ENCODE measurements around the gene NRARP. TPM values are rescaled to one million over a fixed set of nuclear protein-coding genes. Genes with fewer than 3 reads are reported as not detected.

Gene NRARP
- total RNA-seq, 1 experiment from 2014 or later = 24.7 TPM

GRCh38 chr9:137273611-137274320 is 28.3 kb downstream of the NRARP start:
- peak in 1 of 2 experiments; percentile 35 for DNase-seq
- H3K36me3 ChIP-seq (ENCODE audit: control insufficient read depth, insufficient read depth, low read length) = peaks cover under 1% of the 10 kb centered on the region
- Mint-ChIP-seq H3K36me3 (ENCODE audit: insufficient read depth, unreplicated experiment) (peaks cover 51% of the 10 kb centered on the region), H3K4me1 (ENCODE audit: low read depth, unreplicated experiment) (no peaks in the 10 kb centered on the region), H3K9me3 (ENCODE audit: unreplicated experiment) (no peaks in the 10 kb centered on the region), H3K4me3 (ENCODE audit: unreplicated experiment) (no peak overlapping the region), H3K27me3 (ENCODE audit: insufficient read depth, unreplicated experiment) (no peaks in the 10 kb centered on the region), H3K27ac (ENCODE audit: unreplicated experiment) (no peak overlapping the region)
- no peaks in the 10 kb centered on the region for H3K27me3 ChIP-seq (replicated peaks; ENCODE audit: control insufficient read depth, insufficient read depth, low read length)
- 0 out of 2 replicates have a peak, but pooled peaks cover 6% of the 10 kb centered on the region for H3K9me3 ChIP-seq
- no TSS peak for BruUV-seq (replicated peaks)
- intact Hi-C loops (cut with micrococcal nuclease; ENCODE audit: unreplicated experiment) = no loop called here
- no peaks in the 10 kb centered on the region for H3K4me1 ChIP-seq
- ChIA-PET CTCF (interaction anchor here (1.2 kb wide), 1 partner anchor 13 kb away, joined by 3 read pairs; no protein-coding TSS in a partner anchor), POLR2A (interaction anchor here (0.6 kb wide), 1 partner anchor 365 kb away, joined by 7 read pairs; no protein-coding TSS in a partner anchor)
- no peak overlapping the region for H3K4me3 ChIP-seq (ENCODE audit: low read depth, low read length)
- no peak for TF ChIP-seq CTCF (IDR thresholded peaks at IDR 0.05; ENCODE audit: insufficient read depth in 1 of 2, low read depth in 1 of 2, low read length in 1 of 2, severe bottlenecking in 1 of 2, unreplicated experiment in 1 of 2)

- no peaks in the 10 kb centered on the region for H3K27me3 ChIP-seq (replicated peaks; ENCODE audit: control insufficient read depth, insufficient read depth, low read length)
- H3K4me1 ChIP-seq = no peaks in the 10 kb centered on the region
- H3K4me1 Mint-ChIP-seq (ENCODE audit: low read depth, unreplicated experiment) = no peaks in the 10 kb centered on the region
- ChIA-PET POLR2A (interaction anchor here (0.5 kb wide), 1 partner anchor 11 kb away, joined by 4 read pairs; no protein-coding TSS in a partner anchor), CTCF (interaction anchor here (0.8 kb wide), 1 partner anchor 14 kb away, joined by 3 read pairs; no protein-coding TSS in a partner anchor)
- H3K4me3 ChIP-seq (ENCODE audit: low read depth, low read length) = no peak overlapping the region
- peaks cover 57% of the 10 kb centered on the region for H3K36me3 Mint-ChIP-seq (ENCODE audit: insufficient read depth, unreplicated experiment)
- no peak overlapping the region for H3K27ac Mint-ChIP-seq (ENCODE audit: unreplicated experiment)
- no peaks in the 10 kb centered on the region for H3K9me3 Mint-ChIP-seq (ENCODE audit: unreplicated experiment)
- no peak overlapping the region for H3K4me3 Mint-ChIP-seq (ENCODE audit: unreplicated experiment)
- no peaks in the 10 kb centered on the region for H3K27me3 Mint-ChIP-seq (ENCODE audit: insufficient read depth, unreplicated experiment)
- TSS peak; percentile 25 for BruUV-seq (replicated peaks)
- DNase-seq = no peak
- H3K9me3 ChIP-seq = 0 out of 2 replicates have a peak, but pooled peaks cover 6% of the 10 kb centered on the region
- no peak for TF ChIP-seq CTCF (IDR thresholded peaks at IDR 0.05; ENCODE audit: insufficient read depth in 1 of 2, low read depth in 1 of 2, low read length in 1 of 2, severe bottlenecking in 1 of 2, unreplicated experiment in 1 of 2)
- intact Hi-C loops (cut with micrococcal nuclease; ENCODE audit: unreplicated experiment) = no loop called here
- peaks cover 1% of the 10 kb centered on the region for H3K36me3 ChIP-seq (ENCODE audit: control insufficient read depth, insufficient read depth, low read length)
Observed at GRCh38 chr9:137273095-137273490, 29.0 kb downstream of the NRARP start.

GRCh38 chr9:137272241-137273094 is 29.6 kb downstream of the NRARP start:
- no peaks in the 10 kb centered on the region for H3K27me3 ChIP-seq (replicated peaks; ENCODE audit: control insufficient read depth, insufficient read depth, low read length)
- Mint-ChIP-seq H3K9me3 (ENCODE audit: unreplicated experiment) (no peaks in the 10 kb centered on the region), H3K4me1 (ENCODE audit: low read depth, unreplicated experiment) (no peaks in the 10 kb centered on the region), H3K36me3 (ENCODE audit: insufficient read depth, unreplicated experiment) (peaks cover 64% of the 10 kb centered on the region), H3K27ac (ENCODE audit: unreplicated experiment) (no peak overlapping the region), H3K27me3 (ENCODE audit: insufficient read depth, unreplicated experiment) (no peaks in the 10 kb centered on the region), H3K4me3 (ENCODE audit: unreplicated experiment) (no peak overlapping the region)
- no peaks in the 10 kb centered on the region for H3K4me1 ChIP-seq
- TF ChIP-seq CTCF (IDR thresholded peaks at IDR 0.05; ENCODE audit: insufficient read depth in 1 of 2, low read depth in 1 of 2, low read length in 1 of 2, severe bottlenecking in 1 of 2, unreplicated experiment in 1 of 2) = no peak
- H3K4me3 ChIP-seq (ENCODE audit: low read depth, low read length) = no peak overlapping the region
- no TSS peak for BruUV-seq (replicated peaks)
- DNase-seq = peak in 1 of 2 experiments; percentile 33
- no peaks in the 10 kb centered on the region for H3K9me3 ChIP-seq
- ChIA-PET POLR2A (interaction anchor here (0.5 kb wide), 1 partner anchor 12 kb away, joined by 4 read pairs; no protein-coding TSS in a partner anchor), CTCF (interaction anchor here (0.8 kb wide), 1 partner anchor 14 kb away, joined by 3 read pairs; no protein-coding TSS in a partner anchor)
- peaks cover 1% of the 10 kb centered on the region for H3K36me3 ChIP-seq (ENCODE audit: control insufficient read depth, insufficient read depth, low read length)
- intact Hi-C loops (cut with micrococcal nuclease; ENCODE audit: unreplicated experiment) = no loop called here

All from Caco-2 (cell line).